ENCODE data around the gene SERPINB1. TPM values are rescaled to one million over a fixed set of nuclear protein-coding genes. Genes with fewer than 3 reads are reported as not detected.
"Not testable (repeated sequence)": the region's sequence is repeated elsewhere in the genome, so short reads cannot be mapped to it uniquely, and the experiment has no call there.

Gene SERPINB1
- total RNA-seq, 2 donors from 2014 or later: 39.2 to 44.4 TPM

DNA sequence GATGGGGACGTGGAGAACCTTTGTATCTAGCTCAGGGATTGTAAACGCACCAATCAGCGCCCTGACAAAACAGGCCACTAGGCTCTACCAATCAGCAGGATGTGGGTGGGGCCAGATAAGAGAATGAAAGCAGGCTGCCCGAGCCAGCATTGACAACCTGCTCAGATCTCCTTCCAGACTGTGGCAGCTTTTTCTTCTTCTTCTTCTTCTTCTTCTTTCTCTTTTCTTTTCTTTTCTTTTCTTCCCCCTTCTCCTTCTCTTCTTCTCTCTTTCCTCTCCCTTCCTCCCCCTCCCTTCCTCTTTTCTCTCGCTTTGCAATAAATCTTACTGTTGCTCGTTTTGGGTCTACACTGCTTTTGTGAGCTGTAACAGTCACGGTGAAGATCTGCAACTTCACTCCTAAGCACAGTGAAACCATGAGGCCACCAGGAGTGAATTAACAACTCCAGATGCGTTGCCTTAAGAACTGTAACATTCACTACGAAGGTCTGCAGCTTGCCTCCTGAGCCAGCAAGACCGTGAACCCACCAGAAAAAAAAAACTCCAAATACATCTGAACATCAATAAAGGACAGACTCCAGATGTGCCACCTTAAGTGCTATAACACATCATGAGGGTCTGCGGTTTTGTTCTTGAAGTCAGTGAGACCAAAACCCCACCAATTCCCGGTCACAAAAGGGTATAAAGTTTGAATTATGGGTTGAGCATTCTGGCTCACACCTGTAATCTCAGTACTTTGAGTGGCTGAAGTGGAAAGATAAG, 19.6 kb upstream of the SERPINB1 start:
- no peaks in the 10 kb centered on the region for H3K9me3 ChIP-seq (ENCODE audit: control insufficient read depth, low read length, poor library complexity, severe bottlenecking)
- Mint-ChIP-seq H3K27ac (peak overlapping the region; percentile 98), H3K4me3 (peak overlapping the region; percentile 61), H3K36me3 (ENCODE audit: low read depth) (no peaks in the 10 kb centered on the region), H3K27me3 (no peaks in the 10 kb centered on the region), H3K4me1 (peaks cover 63% of the 10 kb centered on the region)
- no peak for DNase-seq
- ATAC-seq: no peak

DNA sequence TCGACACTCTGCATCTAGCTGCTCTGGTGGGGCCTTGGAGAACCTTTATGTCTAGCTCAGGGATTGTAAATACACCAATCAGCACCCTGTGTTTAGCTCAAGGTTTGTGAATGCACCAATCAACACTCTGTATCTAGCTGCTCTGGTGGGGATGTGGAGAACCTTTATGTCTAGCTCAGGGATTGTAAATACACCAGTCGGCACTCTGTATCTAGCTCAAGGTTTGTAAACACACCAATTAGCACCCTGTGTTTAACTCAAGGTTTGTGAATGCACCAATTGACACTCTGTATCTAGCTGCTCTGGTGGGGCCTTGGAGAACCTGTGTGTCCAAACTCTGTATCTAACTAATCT, 19.0 kb upstream of the SERPINB1 start:
- H3K4me1 Mint-ChIP-seq: peaks cover 65% of the 10 kb centered on the region
- H3K4me3 Mint-ChIP-seq: peak overlapping the region; percentile 61

DNA sequence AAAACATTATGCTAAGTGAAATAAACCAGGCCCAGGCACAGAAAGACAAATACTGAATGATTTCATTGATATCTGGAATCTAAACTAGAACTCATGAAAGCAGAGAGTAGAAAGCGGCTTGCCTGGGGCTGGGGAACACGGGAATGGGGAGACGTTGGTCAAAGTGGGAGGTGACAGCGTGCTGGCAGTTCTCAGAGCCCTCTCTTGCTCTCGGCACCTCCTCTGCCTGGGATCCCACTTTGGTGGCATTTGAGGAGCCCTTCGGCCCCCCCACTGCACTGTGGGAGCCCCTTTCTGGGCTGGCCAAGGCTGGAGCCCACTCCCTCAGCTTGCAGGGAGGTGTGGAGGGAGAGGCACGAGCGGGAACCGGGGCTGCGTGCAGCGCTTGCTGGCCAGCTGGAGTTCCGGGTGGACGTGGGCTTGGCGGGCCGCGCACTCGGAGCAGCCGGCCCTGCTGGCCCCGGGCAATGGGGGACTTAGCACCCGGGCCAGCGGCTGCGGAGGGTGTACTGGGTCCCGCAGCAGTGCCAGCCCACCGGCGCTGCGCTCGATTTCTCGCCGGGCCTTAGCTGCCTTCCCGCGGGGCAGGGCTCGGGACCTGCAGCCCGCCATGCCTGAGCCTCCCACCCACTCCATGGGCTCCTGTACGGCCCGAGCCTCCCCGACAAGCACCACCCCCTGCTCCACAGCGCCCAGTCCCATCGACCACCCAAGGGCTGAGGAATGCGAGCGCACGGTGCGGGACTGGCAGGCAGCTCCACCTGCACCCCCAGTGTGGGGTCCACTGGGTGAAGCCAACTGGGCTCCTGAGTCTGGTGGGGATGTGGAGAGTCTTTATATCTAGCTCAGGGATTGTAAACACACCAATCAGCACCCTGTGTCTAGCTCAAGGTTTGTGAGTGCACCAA, 18.4 kb upstream of the SERPINB1 start:
- not testable (repeated sequence) for H3K4me3 Mint-ChIP-seq; H3K36me3 Mint-ChIP-seq (ENCODE audit: low read depth); DNase-seq; H3K9me3 ChIP-seq (ENCODE audit: control insufficient read depth, low read length, poor library complexity, severe bottlenecking); H3K27me3 Mint-ChIP-seq; ATAC-seq
- H3K27ac Mint-ChIP-seq: peak overlapping the region; percentile 98
- H3K4me1 Mint-ChIP-seq: peaks cover 71% of the 10 kb centered on the region

More for the DNA sequence above, 19.0 kb upstream of the SERPINB1 start:
- H3K36me3 Mint-ChIP-seq (ENCODE audit: low read depth); H3K9me3 ChIP-seq (ENCODE audit: control insufficient read depth, low read length, poor library complexity, severe bottlenecking); DNase-seq; H3K27me3 Mint-ChIP-seq; ATAC-seq: not testable (repeated sequence)
- peak overlapping the region; percentile 98 for H3K27ac Mint-ChIP-seq

DNA sequence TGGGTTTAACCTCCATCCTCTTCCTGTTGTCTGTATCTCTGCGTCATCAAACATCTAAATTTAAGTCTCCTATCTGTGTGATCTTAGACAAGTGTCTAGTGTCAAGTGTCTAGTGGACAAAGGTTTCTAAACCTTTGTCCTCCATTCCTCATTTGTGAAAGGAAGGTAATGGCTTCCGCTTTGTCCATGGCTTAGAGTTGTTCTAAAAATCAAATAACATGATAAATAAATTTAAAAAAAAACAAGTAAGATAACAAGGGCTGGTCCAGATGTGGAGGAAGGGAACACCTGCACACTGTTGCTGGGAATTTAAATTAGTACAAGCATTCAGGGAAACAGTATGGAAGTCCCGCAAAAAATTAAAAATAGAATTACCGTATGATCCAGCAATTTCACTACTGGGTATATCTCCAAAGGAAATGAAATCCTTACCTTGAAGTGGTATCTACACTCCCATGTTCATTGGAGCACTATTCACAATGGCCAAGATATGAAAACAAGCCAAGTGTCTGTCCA, 17.6 kb upstream of the SERPINB1 start:
- peak; percentile 9 for ATAC-seq

DNA sequence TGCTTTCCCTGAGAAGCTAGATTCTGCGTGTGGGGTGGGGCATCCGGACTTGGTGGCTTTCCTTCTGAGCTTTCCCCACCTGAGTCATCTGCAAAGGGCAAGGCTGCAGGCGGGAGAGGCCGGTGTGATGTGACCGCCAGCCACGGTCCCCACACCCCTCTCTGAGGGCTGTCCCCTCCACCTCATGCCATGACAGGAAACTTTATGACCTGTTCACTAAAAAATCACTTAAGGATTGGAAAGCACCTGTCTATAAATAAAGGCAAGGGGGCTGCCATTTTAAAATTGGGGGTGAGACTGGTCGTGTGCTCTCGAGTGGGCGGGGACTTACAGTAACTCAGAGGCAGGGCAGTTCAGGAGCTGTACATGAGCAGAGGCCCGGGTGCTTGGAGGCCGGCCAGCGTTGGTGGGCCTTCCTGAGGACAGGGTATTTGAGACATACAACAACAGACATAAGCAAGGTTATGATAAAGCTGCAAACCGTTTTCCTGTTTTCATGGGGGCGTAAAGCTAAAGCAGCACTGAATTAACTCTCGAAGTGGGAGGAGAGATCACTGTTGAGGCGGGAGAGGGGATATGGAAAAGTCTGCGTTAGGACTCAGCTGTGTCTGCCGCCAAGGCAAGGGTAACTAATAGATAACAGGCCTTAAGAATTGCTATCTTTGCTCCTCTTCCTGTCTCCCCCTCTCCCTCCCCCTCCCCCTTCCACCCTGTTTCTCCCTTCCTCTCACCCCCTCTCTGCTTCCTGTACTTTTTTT, 16.1 kb upstream of the SERPINB1 start:
- Mint-ChIP-seq H3K27me3 (no peaks in the 10 kb centered on the region), H3K36me3 (ENCODE audit: low read depth) (no peaks in the 10 kb centered on the region), H3K4me1 (peaks cover 77% of the 10 kb centered on the region), H3K27ac (peak overlapping the region; percentile 98), H3K4me3 (peak overlapping the region; percentile 88)
- DNase-seq (peak in 2 of 3 donors; percentile 50 to 73), ATAC-seq (peak; percentile 56)
- H3K9me3 ChIP-seq (ENCODE audit: control insufficient read depth, low read length, poor library complexity, severe bottlenecking): no peaks in the 10 kb centered on the region

More for the DNA sequence above, 17.6 kb upstream of the SERPINB1 start:
- Mint-ChIP-seq H3K4me1 (peaks cover 79% of the 10 kb centered on the region), H3K27me3 (no peaks in the 10 kb centered on the region), H3K4me3 (peak overlapping the region; percentile 88), H3K36me3 (ENCODE audit: low read depth) (no peaks in the 10 kb centered on the region), H3K27ac (peak overlapping the region; percentile 98)
- DNase-seq: no peak
- no peaks in the 10 kb centered on the region for H3K9me3 ChIP-seq (ENCODE audit: control insufficient read depth, low read length, poor library complexity, severe bottlenecking)

DNA sequence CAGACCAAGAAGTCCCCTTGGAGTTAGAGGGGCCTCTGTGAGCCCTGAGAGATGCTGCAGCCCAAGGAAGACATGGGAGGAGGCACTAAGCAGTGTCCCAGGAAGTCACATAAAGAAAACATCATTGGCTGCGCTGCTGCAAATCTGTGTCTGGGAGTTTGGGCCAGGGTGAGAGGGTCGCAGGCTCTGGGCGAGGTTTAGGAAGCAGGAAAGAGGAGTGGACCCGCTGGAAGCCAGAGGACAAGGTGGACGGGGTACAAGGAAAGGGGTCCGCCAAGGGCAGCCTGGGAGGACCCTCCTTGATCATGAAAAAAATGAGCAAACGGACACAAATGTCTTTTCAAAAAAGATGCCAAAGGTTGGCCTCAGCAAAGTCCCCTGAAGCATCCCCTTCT, 15.5 kb upstream of the SERPINB1 start:
- Mint-ChIP-seq H3K4me3 (peak overlapping the region; percentile 88), H3K27me3 (no peaks in the 10 kb centered on the region), H3K27ac (peak overlapping the region; percentile 98), H3K4me1 (peaks cover 71% of the 10 kb centered on the region), H3K36me3 (ENCODE audit: low read depth) (no peaks in the 10 kb centered on the region)
- ATAC-seq: no peak
- no peaks in the 10 kb centered on the region for H3K9me3 ChIP-seq (ENCODE audit: control insufficient read depth, low read length, poor library complexity, severe bottlenecking)
- DNase-seq: no peak

DNA sequence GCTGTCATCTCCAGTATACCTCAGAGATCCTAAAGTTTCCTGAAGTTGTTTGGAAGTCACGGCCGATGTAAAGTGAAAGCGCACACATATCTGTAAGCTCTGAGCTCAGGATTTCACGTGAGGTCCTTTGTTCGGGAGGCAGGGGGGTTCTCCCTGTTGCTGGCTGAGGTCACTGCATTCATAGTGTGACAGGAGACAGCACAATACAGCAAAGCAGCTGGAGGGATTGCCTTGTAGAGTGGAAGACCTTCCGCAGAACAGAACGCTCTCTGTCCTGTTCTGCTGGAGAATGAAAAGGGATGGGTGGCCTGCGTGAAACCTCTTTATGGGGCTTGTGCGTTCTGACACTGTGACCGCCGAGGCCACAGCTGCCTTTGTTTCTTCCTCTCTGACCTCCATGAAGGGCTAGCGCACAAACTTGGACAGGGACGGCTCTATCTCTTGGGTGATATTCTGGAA, 13.4 kb upstream of the SERPINB1 start:
- no peak for ATAC-seq
- no peaks in the 10 kb centered on the region for H3K27me3 Mint-ChIP-seq
- DNase-seq: no peak
- no peaks in the 10 kb centered on the region for H3K36me3 Mint-ChIP-seq (ENCODE audit: low read depth)
- peaks cover 57% of the 10 kb centered on the region for H3K4me1 Mint-ChIP-seq
- H3K9me3 ChIP-seq (ENCODE audit: control insufficient read depth, low read length, poor library complexity, severe bottlenecking): no peaks in the 10 kb centered on the region
- peak overlapping the region; percentile 85 for H3K4me3 Mint-ChIP-seq
- peak overlapping the region; percentile 98 for H3K27ac Mint-ChIP-seq

DNA sequence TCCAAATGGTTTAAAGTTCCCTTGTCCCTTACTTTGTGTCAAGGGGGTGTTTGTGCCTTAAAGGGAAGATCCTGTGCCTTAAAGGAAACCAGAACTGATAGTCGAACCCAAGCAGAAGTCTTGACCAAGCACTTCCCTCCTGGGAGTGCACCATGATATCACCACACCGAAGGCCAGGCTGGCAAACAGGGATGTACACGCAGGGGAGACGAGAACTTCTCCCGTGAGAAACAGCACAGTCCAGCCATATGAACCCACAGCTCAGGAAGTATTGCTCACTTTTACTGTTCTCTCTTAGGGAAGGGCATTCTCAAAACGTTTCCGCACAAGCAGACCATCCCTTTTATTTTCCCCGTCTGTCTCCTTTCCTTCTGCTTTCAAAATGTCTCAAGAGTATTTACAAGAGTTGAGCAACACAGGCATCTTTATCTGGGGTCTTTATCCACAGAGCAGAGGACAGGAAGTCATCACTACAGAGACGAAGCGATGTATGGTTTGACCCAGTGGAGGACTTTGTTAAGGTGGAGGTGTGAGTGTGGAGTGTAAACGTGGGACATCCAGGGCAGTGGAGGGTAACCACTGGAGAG, 12.8 kb upstream of the SERPINB1 start:
- no peaks in the 10 kb centered on the region for H3K9me3 ChIP-seq (ENCODE audit: control insufficient read depth, low read length, poor library complexity, severe bottlenecking)
- Mint-ChIP-seq H3K36me3 (ENCODE audit: low read depth) (no peaks in the 10 kb centered on the region), H3K4me1 (peaks cover 51% of the 10 kb centered on the region), H3K4me3 (peak overlapping the region; percentile 85), H3K27me3 (no peaks in the 10 kb centered on the region), H3K27ac (peak overlapping the region; percentile 98)
- DNase-seq (no peak), ATAC-seq (no peak)

DNA sequence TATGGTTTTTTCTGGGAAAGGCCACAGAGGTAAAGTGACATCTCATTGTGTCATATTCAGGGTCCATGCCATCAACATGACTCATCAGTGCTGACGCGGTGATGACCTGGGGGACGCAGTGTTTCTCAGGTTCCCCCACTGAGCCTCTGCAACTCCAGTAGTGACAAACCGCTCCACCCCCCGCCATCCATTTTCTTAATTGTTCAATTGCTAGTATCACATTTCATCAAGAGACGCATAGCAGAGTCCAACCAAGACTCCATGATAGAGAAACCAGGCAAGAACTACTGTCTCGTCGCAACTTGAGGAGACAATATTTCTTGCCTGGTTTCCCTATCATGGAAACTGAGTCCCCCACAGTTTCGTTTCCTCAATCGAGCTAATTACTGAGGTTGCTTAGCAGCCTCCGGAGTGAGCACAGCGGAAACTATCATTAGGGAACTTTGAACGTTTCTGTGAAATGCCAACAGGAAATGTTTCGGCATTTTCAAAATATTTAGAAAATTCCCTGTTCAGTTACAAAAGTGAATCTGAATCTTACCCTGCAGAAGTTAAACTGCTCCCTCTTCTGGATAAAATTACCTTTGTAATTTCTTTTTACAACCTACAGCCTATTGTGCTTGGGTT, 12.2 kb upstream of the SERPINB1 start:
- Mint-ChIP-seq H3K4me3 (peak overlapping the region; percentile 85), H3K36me3 (ENCODE audit: low read depth) (no peaks in the 10 kb centered on the region), H3K27ac (peak overlapping the region; percentile 98), H3K27me3 (no peaks in the 10 kb centered on the region), H3K4me1 (peaks cover 49% of the 10 kb centered on the region)
- DNase-seq (peak in 2 of 3 donors; percentile 36 to 58), ATAC-seq (peak; percentile 52)
- H3K9me3 ChIP-seq (ENCODE audit: control insufficient read depth, low read length, poor library complexity, severe bottlenecking): no peaks in the 10 kb centered on the region

DNA sequence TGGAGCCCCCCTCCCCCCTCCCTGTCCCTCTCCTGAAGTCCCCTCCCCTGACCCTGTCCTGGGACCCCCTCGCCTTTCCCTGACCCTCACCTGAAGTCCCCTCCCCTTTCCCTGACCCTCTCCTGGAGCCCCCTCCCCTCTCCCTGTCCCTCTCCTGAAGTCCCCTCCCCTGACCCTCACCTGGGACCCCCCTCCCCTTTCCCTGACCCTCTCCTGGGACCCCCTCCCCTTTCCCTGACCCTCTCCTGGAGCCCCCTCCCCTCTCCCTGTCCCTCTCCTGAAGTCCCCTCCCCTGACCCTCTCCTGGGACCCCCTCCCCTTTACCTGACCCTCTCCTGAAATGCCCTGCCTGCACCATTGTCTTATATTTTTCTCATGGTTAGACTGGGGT, 11.7 kb upstream of the SERPINB1 start:
- not testable (repeated sequence) for H3K27me3 Mint-ChIP-seq; H3K36me3 Mint-ChIP-seq (ENCODE audit: low read depth); ATAC-seq; H3K9me3 ChIP-seq (ENCODE audit: control insufficient read depth, low read length, poor library complexity, severe bottlenecking); DNase-seq
- Mint-ChIP-seq H3K4me3 (peak overlapping the region; percentile 85), H3K27ac (peak overlapping the region; percentile 98), H3K4me1 (peaks cover 47% of the 10 kb centered on the region)

DNA sequence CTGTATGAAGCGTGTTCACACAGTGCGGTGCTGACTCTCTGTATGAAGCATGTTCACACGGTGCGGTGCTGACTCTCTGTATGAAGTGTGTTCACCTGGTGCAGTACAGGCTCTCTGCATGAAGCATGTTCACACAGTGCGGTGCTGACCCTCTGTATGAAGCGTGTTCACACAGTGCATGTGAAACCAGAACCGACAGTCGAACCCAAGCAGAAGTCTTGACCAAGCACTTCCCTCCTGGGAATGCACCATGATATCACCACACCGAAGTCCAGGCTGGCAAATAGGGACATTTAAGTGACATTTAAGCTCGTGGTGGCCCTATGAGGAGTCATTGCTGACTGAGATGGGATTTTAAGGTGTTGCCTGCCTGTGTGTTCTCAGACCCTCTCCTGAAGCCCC, 11.3 kb upstream of the SERPINB1 start:
- no peaks in the 10 kb centered on the region for H3K36me3 Mint-ChIP-seq (ENCODE audit: low read depth)
- no peaks in the 10 kb centered on the region for H3K9me3 ChIP-seq (ENCODE audit: control insufficient read depth, low read length, poor library complexity, severe bottlenecking)
- DNase-seq (no peak), ATAC-seq (no peak)
- H3K4me1 Mint-ChIP-seq: peaks cover 45% of the 10 kb centered on the region
- peak overlapping the region; percentile 98 for H3K27ac Mint-ChIP-seq
- no peaks in the 10 kb centered on the region for H3K27me3 Mint-ChIP-seq
- H3K4me3 Mint-ChIP-seq: peak overlapping the region; percentile 28

DNA sequence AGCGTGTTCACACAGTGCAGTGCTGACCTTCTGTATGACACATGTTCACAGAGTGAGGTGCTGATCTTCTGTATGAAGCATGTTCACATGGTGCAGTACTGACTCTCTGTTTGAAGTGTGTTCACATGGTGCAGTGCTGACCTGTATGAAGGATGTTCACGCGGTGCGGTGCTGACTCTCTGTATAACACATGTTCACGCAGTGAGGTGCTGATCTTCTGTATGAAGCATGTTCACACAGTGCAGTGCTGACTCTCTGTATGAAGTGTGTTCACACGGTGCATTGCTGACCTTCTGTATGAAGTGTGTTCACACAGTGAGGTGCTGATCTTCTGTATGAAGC, 10.8 kb upstream of the SERPINB1 start:
- no peak overlapping the region for H3K4me3 Mint-ChIP-seq
- H3K27ac Mint-ChIP-seq: peak overlapping the region; percentile 98
- ATAC-seq (no peak), DNase-seq (no peak)
- H3K27me3 Mint-ChIP-seq: no peaks in the 10 kb centered on the region
- H3K9me3 ChIP-seq (ENCODE audit: control insufficient read depth, low read length, poor library complexity, severe bottlenecking): no peaks in the 10 kb centered on the region
- peaks cover 40% of the 10 kb centered on the region for H3K4me1 Mint-ChIP-seq
- no peaks in the 10 kb centered on the region for H3K36me3 Mint-ChIP-seq (ENCODE audit: low read depth)

Data from T-helper 17 cell (primary cell).